Hematopoietic multipotent progenitor cell treated with erythropoietin and hydrocortisone succinate and interleukin-3 and kit ligand, for 6 days (in vitro differentiated cells): ENCODE measurements around the gene GPR176.

Source experiments
- DNase-seq: peaks from one replicate; pipeline ENCODE4 v3.0.0-alpha.2; 2015

Gene GPR176

DNA sequence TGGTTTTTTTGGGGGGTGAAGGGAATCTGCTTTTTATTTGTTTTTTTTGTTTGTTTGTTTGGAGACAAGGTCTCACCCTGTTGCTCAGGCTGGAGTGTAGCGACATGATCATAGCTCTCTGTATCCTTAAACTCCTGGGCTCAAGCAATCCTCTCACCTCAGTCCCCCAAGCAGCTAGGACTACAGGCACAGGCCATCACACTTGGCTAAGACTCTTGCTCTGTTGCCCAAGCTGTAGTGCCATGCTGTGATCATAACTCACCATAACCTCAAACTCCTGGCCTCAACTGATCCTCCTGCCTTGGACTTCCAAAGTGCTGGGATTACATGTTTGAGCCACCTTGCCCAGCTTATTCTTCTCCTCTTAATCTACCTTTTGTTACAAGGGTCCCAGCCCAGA lies 31.8 kb downstream of the GPR176 start:
- no peak for DNase-seq

DNA sequence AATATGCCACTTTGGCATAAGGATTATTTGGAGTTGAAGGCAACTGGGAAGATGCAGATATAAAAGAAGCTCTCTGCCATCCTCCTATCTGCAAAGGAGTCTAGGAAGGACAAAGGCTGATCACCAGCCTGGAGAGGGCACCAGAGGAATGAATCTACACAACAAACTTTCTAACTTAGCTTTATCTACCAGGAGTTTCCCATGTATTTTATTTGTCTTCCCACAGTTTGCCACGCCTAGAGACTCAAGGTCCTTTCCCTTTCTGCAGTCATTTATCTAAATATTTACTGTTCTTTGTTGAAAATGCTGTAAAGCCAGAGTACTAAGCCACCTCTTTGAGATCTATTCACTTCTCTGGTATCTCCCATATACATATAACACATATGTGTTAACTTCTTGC lies 32.2 kb downstream of the GPR176 start:
- peak; percentile 74 for DNase-seq

DNA sequence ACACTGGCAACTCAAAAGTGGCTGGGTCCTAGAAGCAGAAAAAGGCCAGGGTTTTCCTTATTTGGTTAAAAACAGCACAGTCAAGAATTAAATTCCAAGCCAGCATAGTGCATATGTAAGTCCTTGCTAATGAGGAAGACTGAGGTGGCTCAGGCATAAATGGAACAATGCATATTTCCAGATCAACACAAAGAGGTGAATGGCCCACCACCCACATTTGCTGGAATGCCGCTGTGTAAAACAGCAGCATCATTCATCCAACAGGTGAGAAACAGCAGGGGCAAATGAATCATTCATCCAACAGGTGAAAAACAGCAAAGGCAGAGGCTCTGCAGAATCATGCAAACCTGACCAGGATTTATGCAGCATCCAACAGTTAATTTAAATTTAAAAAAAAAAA lies 32.9 kb downstream of the GPR176 start:
- no peak for DNase-seq

GRCh38 chr15:39886418-39886817 lies 33.6 kb downstream of the GPR176 start:
- DNase-seq = no peak

- DNase-seq = no peak
These were observed 34.8 kb downstream of the GPR176 start for GRCh38 chr15:39885099-39885777.

GRCh38 chr15:39884351-39884750 lies 35.7 kb downstream of the GPR176 start:
- DNase-seq = no peak

DNA sequence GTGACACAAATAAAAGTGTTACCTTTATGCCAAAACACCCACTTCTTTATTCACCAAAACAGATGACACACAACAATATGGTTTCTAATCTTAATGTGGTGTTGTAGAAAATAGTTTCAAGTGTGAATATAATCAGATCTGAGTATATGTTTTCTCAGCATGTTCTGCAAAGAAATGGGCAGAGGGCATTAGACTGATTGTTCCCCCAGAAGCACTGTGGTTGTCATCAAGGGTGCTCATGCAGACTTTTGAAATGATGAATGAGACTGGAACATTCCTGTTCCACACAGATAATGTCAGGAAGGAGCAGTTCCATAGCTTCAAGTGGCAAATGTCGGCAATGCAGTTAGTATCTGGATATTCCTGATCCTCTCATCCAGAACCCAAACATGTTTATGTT lies 37.5 kb downstream of the GPR176 start:
- no peak for DNase-seq

DNA sequence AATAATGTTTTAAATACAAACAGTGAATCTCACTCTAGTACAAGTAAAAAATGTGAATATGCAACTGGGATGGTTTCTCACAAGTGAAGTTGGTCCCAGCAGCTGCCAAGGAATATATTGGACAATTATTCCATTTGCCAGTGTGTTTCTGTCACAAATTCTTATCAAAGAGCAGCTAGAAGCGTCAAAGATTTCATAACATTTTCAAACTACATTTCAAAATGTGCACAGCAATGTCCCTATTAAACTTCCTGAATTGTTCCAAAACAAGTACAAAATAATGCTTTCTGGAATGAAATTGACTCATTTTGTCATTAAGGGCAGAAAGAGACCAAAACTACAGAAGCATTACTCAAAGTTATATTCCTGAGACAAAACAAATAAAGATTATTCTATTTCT lies 38.3 kb downstream of the GPR176 start:
- DNase-seq = no peak

DNA sequence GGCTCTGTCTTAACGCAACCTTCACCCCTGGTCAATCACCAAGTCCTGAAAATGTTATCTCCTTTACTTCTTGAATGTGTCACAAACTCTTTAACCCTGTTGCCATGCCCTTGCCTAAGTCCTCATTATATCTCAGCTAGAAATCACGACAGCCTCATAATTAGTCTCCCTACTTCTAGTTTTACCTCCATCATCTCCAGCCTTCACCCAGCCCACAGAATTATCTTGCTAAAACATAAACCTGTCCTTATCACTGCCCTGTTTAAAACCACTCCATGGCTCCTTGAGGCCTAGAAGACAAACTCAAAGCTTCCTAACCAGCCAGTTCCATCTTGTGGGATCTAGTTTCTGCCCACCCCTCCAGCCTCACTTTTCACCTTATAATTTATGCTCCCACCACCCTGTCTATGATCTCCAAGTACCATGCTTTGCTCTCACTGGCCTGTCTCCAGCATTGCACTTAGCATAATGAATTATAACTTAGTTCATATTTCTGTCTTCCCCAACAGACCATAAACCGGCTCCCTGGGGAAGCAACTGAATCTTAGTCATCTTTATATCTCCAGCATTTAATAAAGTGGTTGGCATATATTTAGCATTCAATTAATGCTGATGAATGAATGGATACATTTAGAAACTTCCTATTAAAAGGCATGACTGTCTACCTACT lies 39.2 kb downstream of the GPR176 start:
- DNase-seq = no peak

GRCh38 chr15:39878406-39878785 lies 41.7 kb downstream of the GPR176 start:
- no peak for DNase-seq

DNA sequence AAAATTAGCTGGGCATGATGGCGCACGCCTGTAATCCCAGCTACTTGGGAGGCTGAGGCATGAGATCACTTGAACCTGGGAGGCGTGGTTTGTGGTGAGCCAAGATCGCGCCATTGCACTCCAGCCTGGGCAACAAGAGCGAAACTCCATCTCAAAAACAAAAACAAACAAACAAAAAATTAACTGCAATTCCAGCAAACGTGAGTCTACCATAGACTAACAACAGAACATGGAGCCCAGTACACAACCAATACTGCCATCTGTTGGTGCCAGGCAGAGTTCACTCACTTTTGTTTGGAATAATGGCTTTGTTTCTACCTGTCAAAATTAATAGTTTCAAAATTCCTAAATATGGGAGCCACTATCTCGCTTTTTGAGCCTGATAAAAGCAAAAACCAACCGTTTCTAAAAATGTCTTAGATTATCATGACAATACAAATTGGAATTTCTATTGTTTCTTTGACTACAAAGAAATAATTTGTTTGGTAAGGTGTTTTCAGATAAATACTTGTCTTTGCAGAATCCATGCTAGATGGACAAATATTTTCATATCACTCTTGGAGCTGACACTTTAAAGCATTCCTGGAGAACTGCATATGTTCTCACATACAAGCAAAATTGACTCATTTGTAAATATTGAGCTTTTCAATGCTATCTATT lies 45.0 kb downstream of the GPR176 start:
- peak; percentile 76 for DNase-seq

DNA sequence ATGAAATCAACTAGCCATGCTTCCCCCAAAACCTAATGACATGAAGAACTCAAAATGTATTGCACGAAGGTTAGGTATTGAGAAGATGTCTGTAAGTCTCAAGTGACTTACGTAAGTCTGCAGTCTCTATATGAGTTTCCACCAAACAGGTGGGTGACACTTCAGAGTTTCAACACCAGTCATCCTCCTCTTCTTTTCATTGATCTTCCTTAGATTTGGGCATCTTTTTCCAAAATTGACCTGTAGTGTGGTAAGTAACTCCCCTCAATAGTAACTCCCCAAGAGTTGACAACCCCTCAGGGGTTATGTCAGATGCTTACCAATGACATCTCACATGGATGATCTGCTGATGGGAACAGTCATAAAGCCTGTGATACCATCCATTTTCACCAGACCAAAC lies 46.1 kb downstream of the GPR176 start:
- no peak for DNase-seq

DNA sequence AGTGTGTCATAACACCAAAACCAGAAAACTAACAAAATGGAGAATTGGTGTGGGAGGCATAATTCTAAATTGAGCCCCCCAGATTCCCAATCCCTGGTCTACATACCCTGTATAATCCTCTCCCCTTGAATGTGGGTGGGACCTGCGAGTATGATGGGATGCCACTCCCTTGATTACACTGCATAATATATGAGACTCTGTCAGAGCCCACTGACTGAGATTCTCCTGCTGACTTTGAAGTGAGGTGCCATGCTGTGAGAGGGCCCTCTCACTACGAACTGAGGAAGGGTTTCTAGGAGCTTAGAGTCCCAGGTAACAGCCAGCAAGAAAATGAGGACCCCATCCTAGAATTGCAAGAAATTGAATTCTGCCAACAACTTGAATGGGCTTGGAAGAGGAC lies 49.5 kb downstream of the GPR176 start:
- no peak for DNase-seq

GRCh38 chr15:39869858-39870515 lies 50.1 kb downstream of the GPR176 start:
- DNase-seq = no peak

- no peak for DNase-seq
These were observed 50.8 kb downstream of the GPR176 start for GRCh38 chr15:39869254-39869653.

GRCh38 chr15:39868396-39868795 lies 51.7 kb downstream of the GPR176 start:
- DNase-seq = no peak

- no peak for DNase-seq
These were observed 56.0 kb downstream of the GPR176 start for GRCh38 chr15:39864116-39864515.

- no peak for DNase-seq
These were observed 59.2 kb downstream of the GPR176 start for GRCh38 chr15:39860871-39861270.

- DNase-seq = no peak
These were observed 59.9 kb downstream of the GPR176 start for GRCh38 chr15:39860200-39860599.

GRCh38 chr15:39859636-39860035 lies 60.4 kb downstream of the GPR176 start:
- no peak for DNase-seq

- no peak for DNase-seq
These were observed 62.9 kb downstream of the GPR176 start for GRCh38 chr15:39857132-39857531.

GRCh38 chr15:39856357-39856756 lies 63.7 kb downstream of the GPR176 start:
- DNase-seq = no peak

DNA sequence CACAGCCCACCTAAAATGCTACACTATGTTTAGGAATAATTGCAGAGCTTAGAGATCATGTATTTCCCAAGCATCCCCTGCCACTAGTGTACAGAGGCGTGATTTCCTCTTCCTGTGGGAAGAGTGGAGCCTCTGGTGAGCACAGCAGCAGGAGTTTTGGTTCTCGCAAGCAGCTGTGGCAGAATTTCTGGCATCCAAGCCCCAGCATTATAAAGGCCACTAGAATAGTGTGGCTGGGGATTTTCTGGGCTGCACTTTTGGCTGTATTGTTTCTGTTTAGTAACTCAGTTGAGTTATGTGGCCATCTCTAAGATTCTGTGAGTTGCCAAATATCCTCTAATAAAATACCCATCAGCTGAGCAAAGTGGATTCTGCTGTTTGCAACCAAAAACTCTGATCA lies 64.7 kb downstream of the GPR176 start:
- DNase-seq = no peak

DNA sequence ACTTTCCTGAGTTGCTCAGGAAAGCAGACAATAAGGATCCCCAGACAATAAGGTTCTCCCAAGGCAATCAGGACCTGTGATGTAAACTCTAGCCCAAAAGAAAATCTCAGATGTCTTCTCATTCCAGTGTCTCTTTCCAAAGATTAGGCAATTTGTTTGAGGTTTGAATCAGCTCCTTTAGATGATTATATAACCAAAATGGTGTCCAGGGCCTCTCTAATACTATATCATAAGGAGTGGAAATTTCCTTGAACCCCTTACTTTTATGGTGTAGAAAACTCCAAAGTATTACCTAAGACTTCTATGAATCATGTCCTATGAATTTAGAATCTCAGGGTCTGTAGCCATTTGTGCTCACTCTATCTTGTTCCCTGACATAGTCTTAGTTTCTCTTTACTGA lies 65.9 kb downstream of the GPR176 start:
- DNase-seq = no peak
